ENCODE measurements around the gene RNASE2. TPM values are rescaled to one million over a fixed set of nuclear protein-coding genes. Genes with fewer than 3 reads are reported as not detected.
"Not testable (repeated sequence)": the region's sequence is repeated elsewhere in the genome, so short reads cannot be mapped to it uniquely, and the experiment has no call there.

The RNASE2 gene
- polyA plus RNA-seq, 3 donors: 100 to 483 (median 307) TPM

GRCh38 chr14:20907214-20907613 lies 48.1 kb upstream of the RNASE2 start:
- Histone ChIP-seq H3K4me2 (replicated peaks; ENCODE audit: extremely low read depth, low read length, poor library complexity, severe bottlenecking) (no peak overlapping the region), H3K9me3 (replicated peaks in 1 of 2; ENCODE audit: control insufficient read depth in 1 of 2, insufficient read depth in 1 of 2, low read length in 2 of 2) (peaks cover 0 to 15% of the 10 kb centered on the region in 2 donors), H3K4me3 (replicated peaks in 1 of 3; ENCODE audit: low read depth in 2 of 3, low read length in 3 of 3) (no peak overlapping the region), H3K27me3 (ENCODE audit: control insufficient read depth in 2 of 2, insufficient read depth in 2 of 2, low read length in 2 of 2) (no peaks in the 10 kb centered on the region), H3K36me3 (replicated peaks in 1 of 2; ENCODE audit: control insufficient read depth in 1 of 2, insufficient read depth in 2 of 2, low read length in 2 of 2) (no peaks in the 10 kb centered on the region), H2AFZ (ENCODE audit: insufficient read depth, low read depth, low read length, poor library complexity, severe bottlenecking) (no peak overlapping the region), H4K20me1 (ENCODE audit: insufficient read depth, low read length) (no peaks in the 10 kb centered on the region), H3K79me2 (ENCODE audit: insufficient read depth, low read length) (no peaks in the 10 kb centered on the region), H3K9ac (ENCODE audit: insufficient read depth, low read length, poor library complexity, severe bottlenecking) (no peak overlapping the region), H3K4me1 (ENCODE audit: control insufficient read depth in 1 of 2, insufficient read depth in 2 of 2, low read length in 2 of 2) (peaks cover 30 to 35% of the 10 kb centered on the region in 2 donors), H3K27ac (ENCODE audit: low read depth in 1 of 2, low read length in 2 of 2) (no peak overlapping the region)
- Mint-ChIP-seq H3K27me3 (ENCODE audit: low read depth in 3 of 3) (peaks cover 0 to 2% (median 0%) of the 10 kb centered on the region in 3 donors), H3K36me3 (no peaks in the 10 kb centered on the region), H3K9me3 (peaks cover 4 to 19% (median 14%) of the 10 kb centered on the region in 7 donors), H3K4me1 (peaks cover 36% of the 10 kb centered on the region), H3K27ac (no peak overlapping the region), H3K4me3 (no peak overlapping the region)
- no CpG with 5 or more reads among the region's 1 CpG for WGBS (ENCODE audit: insufficient coverage)
- intact Hi-C loops (cut with micrococcal nuclease): no loop called here
- no peak for DNase-seq
- TF ChIP-seq CTCF (IDR thresholded peaks at IDR 0.05): no peak

GRCh38 chr14:20910822-20911221 lies 44.5 kb upstream of the RNASE2 start:
- not testable (repeated sequence) for H3K36me3 Mint-ChIP-seq
- peaks cover 23% of the 10 kb centered on the region for H3K4me1 Mint-ChIP-seq

GRCh38 chr14:20919038-20919756 lies 36.1 kb upstream of the RNASE2 start:
- H3K4me3 Mint-ChIP-seq: peak overlapping the region; percentile 67 to 80
- Histone ChIP-seq H3K4me2 (replicated peaks; ENCODE audit: extremely low read depth, low read length, poor library complexity, severe bottlenecking) (peak overlapping the region; percentile 63), H3K4me3 (replicated peaks in 1 of 3; ENCODE audit: low read depth in 2 of 3, low read length in 3 of 3) (peak overlapping the region in 2 of 3 experiments; percentile 17 to 55), H3K4me1 (ENCODE audit: control insufficient read depth in 1 of 2, insufficient read depth in 2 of 2, low read length in 2 of 2) (peaks cover 40 to 42% of the 10 kb centered on the region in 2 donors), H2AFZ (ENCODE audit: insufficient read depth, low read depth, low read length, poor library complexity, severe bottlenecking) (peak overlapping the region; percentile 32), H3K27ac (ENCODE audit: low read depth in 1 of 2, low read length in 2 of 2) (peak overlapping the region; percentile 82 to 90), H3K9ac (ENCODE audit: insufficient read depth, low read length, poor library complexity, severe bottlenecking) (peak overlapping the region; percentile 5)
- H3K27me3 Mint-ChIP-seq (ENCODE audit: low read depth in 3 of 3); H4K20me1 ChIP-seq (ENCODE audit: insufficient read depth, low read length); H3K9me3 Mint-ChIP-seq; H3K36me3 Mint-ChIP-seq; H3K79me2 ChIP-seq (ENCODE audit: insufficient read depth, low read length); intact Hi-C loops (cut with micrococcal nuclease); H3K9me3 ChIP-seq (replicated peaks in 1 of 2; ENCODE audit: control insufficient read depth in 1 of 2, insufficient read depth in 1 of 2, low read length in 2 of 2); H3K36me3 ChIP-seq (replicated peaks in 1 of 2; ENCODE audit: control insufficient read depth in 1 of 2, insufficient read depth in 2 of 2, low read length in 2 of 2); H3K27me3 ChIP-seq (ENCODE audit: control insufficient read depth in 2 of 2, insufficient read depth in 2 of 2, low read length in 2 of 2): not testable (repeated sequence)
- peak; percentile 58 to 90 (median 82) for DNase-seq
- WGBS (ENCODE audit: insufficient coverage): 9% methylated on average over 4 of the region's 11 CpGs
- peak overlapping the region; percentile 89 to 96 (median 96) for H3K27ac Mint-ChIP-seq
- H3K4me1 Mint-ChIP-seq: peaks cover 48% of the 10 kb centered on the region

More at GRCh38 chr14:20910822-20911221, 44.5 kb upstream of the RNASE2 start:
- H2AFZ ChIP-seq (ENCODE audit: insufficient read depth, low read depth, low read length, poor library complexity, severe bottlenecking); DNase-seq; H4K20me1 ChIP-seq (ENCODE audit: insufficient read depth, low read length); H3K4me2 ChIP-seq (replicated peaks; ENCODE audit: extremely low read depth, low read length, poor library complexity, severe bottlenecking); H3K27me3 Mint-ChIP-seq (ENCODE audit: low read depth in 3 of 3); H3K36me3 ChIP-seq (replicated peaks in 1 of 2; ENCODE audit: control insufficient read depth in 1 of 2, insufficient read depth in 2 of 2, low read length in 2 of 2); H3K27ac ChIP-seq (ENCODE audit: low read depth in 1 of 2, low read length in 2 of 2); H3K27me3 ChIP-seq (ENCODE audit: control insufficient read depth in 2 of 2, insufficient read depth in 2 of 2, low read length in 2 of 2); H3K4me3 Mint-ChIP-seq; H3K4me3 ChIP-seq (replicated peaks in 1 of 3; ENCODE audit: low read depth in 2 of 3, low read length in 3 of 3); H3K79me2 ChIP-seq (ENCODE audit: insufficient read depth, low read length); intact Hi-C loops (cut with micrococcal nuclease); H3K9me3 ChIP-seq (replicated peaks in 1 of 2; ENCODE audit: control insufficient read depth in 1 of 2, insufficient read depth in 1 of 2, low read length in 2 of 2); H3K9ac ChIP-seq (ENCODE audit: insufficient read depth, low read length, poor library complexity, severe bottlenecking); H3K27ac Mint-ChIP-seq: not testable (repeated sequence)
- peaks cover 4 to 18% (median 8%) of the 10 kb centered on the region in 7 donors for H3K9me3 Mint-ChIP-seq
- peaks cover 12 to 14% of the 10 kb centered on the region in 2 donors for H3K4me1 ChIP-seq (ENCODE audit: control insufficient read depth in 1 of 2, insufficient read depth in 2 of 2, low read length in 2 of 2)
- 88% methylated on average over 9 of the region's 14 CpGs for WGBS (ENCODE audit: insufficient coverage)

GRCh38 chr14:20923766-20924297 lies 31.5 kb upstream of the RNASE2 start:
- intact Hi-C loops (cut with micrococcal nuclease); H3K4me2 ChIP-seq (replicated peaks; ENCODE audit: extremely low read depth, low read length, poor library complexity, severe bottlenecking); H3K9ac ChIP-seq (ENCODE audit: insufficient read depth, low read length, poor library complexity, severe bottlenecking); H3K4me3 ChIP-seq (replicated peaks in 1 of 3; ENCODE audit: low read depth in 2 of 3, low read length in 3 of 3); H3K4me3 Mint-ChIP-seq; H4K20me1 ChIP-seq (ENCODE audit: insufficient read depth, low read length); H3K27ac Mint-ChIP-seq; H3K27me3 ChIP-seq (ENCODE audit: control insufficient read depth in 2 of 2, insufficient read depth in 2 of 2, low read length in 2 of 2); H3K27ac ChIP-seq (ENCODE audit: low read depth in 1 of 2, low read length in 2 of 2); H3K79me2 ChIP-seq (ENCODE audit: insufficient read depth, low read length); H3K36me3 ChIP-seq (replicated peaks in 1 of 2; ENCODE audit: control insufficient read depth in 1 of 2, insufficient read depth in 2 of 2, low read length in 2 of 2); H2AFZ ChIP-seq (ENCODE audit: insufficient read depth, low read depth, low read length, poor library complexity, severe bottlenecking); H3K27me3 Mint-ChIP-seq (ENCODE audit: low read depth in 3 of 3); DNase-seq: not testable (repeated sequence)
- H3K4me1 Mint-ChIP-seq: peaks cover 25% of the 10 kb centered on the region
- peaks cover 0 to 15% of the 10 kb centered on the region in 2 donors for H3K36me3 Mint-ChIP-seq
- WGBS (ENCODE audit: insufficient coverage): no CpG with 5 or more reads among the region's 2 CpGs
- Histone ChIP-seq H3K4me1 (ENCODE audit: control insufficient read depth in 1 of 2, insufficient read depth in 2 of 2, low read length in 2 of 2) (peaks cover 19 to 25% of the 10 kb centered on the region in 2 donors), H3K9me3 (replicated peaks in 1 of 2; ENCODE audit: control insufficient read depth in 1 of 2, insufficient read depth in 1 of 2, low read length in 2 of 2) (peaks cover 16 to 18% of the 10 kb centered on the region in 2 donors)
- H3K9me3 Mint-ChIP-seq: peaks cover 17 to 24% (median 20%) of the 10 kb centered on the region in 7 donors

Measured in CD14-positive monocyte (primary cell).